Measurements from ENCODE around the gene PPM1A. TPM values are rescaled to one million over a fixed set of nuclear protein-coding genes. Genes with fewer than 3 reads are reported as not detected.

Gene PPM1A
- polyA plus RNA-seq, 2 of the 4 experiments (the other 2 are of a cell fraction), result 37.1 to 76.6 TPM

- H3K27ac ChIP-seq, result no peak overlapping the region
- ATAC-seq (no peak), DNase-seq (ENCODE audit: low read depth in 1 of 2, low spot score in 1 of 2) (no peak), FAIRE-seq (no peak)
- WGBS (ENCODE audit: missing lambda C conversion rate), result 22% methylated on average over 8 of the region's 8 CpGs
- TF ChIP-seq ZNF302 (CRISPR knock-in tag; IDR thresholded peaks at IDR 0.05) (no peak), POLR2A (IDR thresholded peaks at IDR 0.05; ENCODE audit: low read length) (no peak), FOSB (CRISPR knock-in tag; IDR thresholded peaks at IDR 0.05) (no peak), CBX8 (IDR thresholded peaks at IDR 0.05) (no peak), ZSCAN20 (CRISPR knock-in tag; IDR thresholded peaks at IDR 0.05) (no peak), HDAC2 (IDR thresholded peaks at IDR 0.05) (no peak), E2F6 (IDR thresholded peaks at IDR 0.05; ENCODE audit: borderline replicate concordance, low read depth) (no peak), CEBPB (IDR thresholded peaks at IDR 0.05) (no peak), TP53 (CRISPR knock-in tag; IDR thresholded peaks at IDR 0.05) (no peak), NPAS2 (CRISPR knock-in tag; IDR thresholded peaks at IDR 0.05; ENCODE audit: borderline replicate concordance) (no peak), GATA3 (IDR thresholded peaks at IDR 0.05; ENCODE audit: borderline replicate concordance) (no peak)
- H3K4me1 ChIP-seq, result no peaks in the 10 kb centered on the region
- no peak overlapping the region for H3K4me2 ChIP-seq
- ChIA-PET CTCF (interaction anchor here (0.9 kb wide), 1 partner anchor 20 kb away, joined by 4 read pairs; no protein-coding TSS in a partner anchor), POLR2A (interaction anchor here (1.2 kb wide), 1 partner anchor 45 kb away, joined by 4 read pairs; the partner anchor contains the start of gene PPM1A)
- no peak overlapping the region for H3K4me3 ChIP-seq
- H3K9me3 ChIP-seq, result no peaks in the 10 kb centered on the region; the same call in 2 of the 3 replicates
These were observed 44.7 kb upstream of the PPM1A start for GRCh38 chr14:60204104-60204842.

- 32% methylated on average over 6 of the region's 6 CpGs for WGBS (ENCODE audit: missing lambda C conversion rate)
These were observed 43.9 kb upstream of the PPM1A start for GRCh38 chr14:60204843-60205774.

More at GRCh38 chr14:60204843-60205774, 43.9 kb upstream of the PPM1A start:
- TF ChIP-seq EP300 (IDR thresholded peaks at IDR 0.05) (no peak), RCOR1 (IDR thresholded peaks at IDR 0.05; ENCODE audit: low read depth, low read length) (no peak), BCL3 (IDR thresholded peaks at IDR 0.05) (no peak), ATOH8 (CRISPR knock-in tag; IDR thresholded peaks at IDR 0.05; ENCODE audit: low read depth) (no peak), TFCP2L1 (CRISPR knock-in tag; IDR thresholded peaks at IDR 0.05) (no peak), CHD2 (IDR thresholded peaks at IDR 0.05; ENCODE audit: low read length, partially characterized antibody) (no peak), MAX (IDR thresholded peaks at IDR 0.05) (no peak), CBX8 (IDR thresholded peaks at IDR 0.05) (no peak), ZC3H11A (IDR thresholded peaks at IDR 0.05) (no peak), GATA3 (IDR thresholded peaks at IDR 0.05; ENCODE audit: borderline replicate concordance) (no peak), RAD21 (conservative IDR thresholded peaks at IDR 0.05 in 1 of 2, IDR thresholded peaks at IDR 0.05 in 1 of 2) (no peak), POLR2AphosphoS2 (conservative IDR thresholded peaks at IDR 0.05; ENCODE audit: low read length) (no peak), USF2 (IDR thresholded peaks at IDR 0.05) (no peak), ZSCAN20 (CRISPR knock-in tag; IDR thresholded peaks at IDR 0.05) (no peak)
- no peak for DNase-seq (ENCODE audit: low read depth in 1 of 2, low spot score in 1 of 2)
- ATAC-seq, result no peak; a peak in 2 of 6 replicates
- Histone ChIP-seq H3K27ac (no peak overlapping the region), H3K9me3 (no peaks in the 10 kb centered on the region; the same call in 2 of the 3 replicates), H3K4me1 (no peaks in the 10 kb centered on the region), H3K4me3 (no peak overlapping the region), H3K4me2 (no peak overlapping the region)
- no peak for FAIRE-seq
- ChIA-PET CTCF (interaction anchor here (0.7 to 0.9 kb wide), 2 partner anchors 20 to 140 kb away, joined by 3 to 4 read pairs; no protein-coding TSS in a partner anchor), POLR2A (interaction anchor here (1.2 kb wide), 1 partner anchor 44 kb away, joined by 4 read pairs; the partner anchor contains the start of gene PPM1A)

Measured in A549 (cell line).